ENCODE measurements around the gene LSS. TPM values are rescaled to one million over a fixed set of nuclear protein-coding genes. Genes with fewer than 3 reads are reported as not detected.

LSS gene
- total and polyA plus RNA-seq, 4 donors, result 27.6 to 194 (median 89.3) TPM

DNA sequence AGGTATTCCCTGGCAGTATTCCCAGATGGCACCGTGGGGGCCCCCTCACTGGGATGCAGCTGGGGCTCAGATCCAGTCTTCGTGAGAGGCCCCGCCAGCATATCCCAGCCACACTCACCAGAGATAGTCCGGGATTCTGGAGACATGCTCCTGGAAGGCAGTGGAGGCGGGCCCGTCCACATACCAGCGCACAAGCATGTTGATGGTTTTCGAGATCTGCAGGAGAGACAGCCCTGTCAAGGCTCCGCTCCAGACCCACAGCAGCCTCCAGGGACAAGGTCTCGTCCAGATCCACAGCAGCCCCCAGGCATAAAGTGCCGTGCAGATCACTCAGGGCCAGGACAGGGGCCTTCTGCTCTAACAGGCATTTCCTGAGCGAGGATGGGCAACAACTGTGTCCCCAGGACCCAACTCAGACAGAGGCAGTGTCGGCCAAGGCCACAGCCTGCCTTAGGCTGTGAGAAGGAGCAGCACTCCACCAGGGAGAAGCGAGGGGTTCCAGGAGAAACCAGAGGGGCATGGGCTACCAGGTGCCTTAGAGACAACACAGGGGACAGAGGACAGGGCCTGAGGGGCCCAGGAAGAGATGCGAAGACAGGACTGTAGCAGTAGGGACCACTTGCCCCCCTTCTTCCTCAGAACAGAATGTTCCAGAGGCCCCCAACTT is 14.8 kb downstream of the LSS start (continued):
- TF ChIP-seq, protein P1, sequence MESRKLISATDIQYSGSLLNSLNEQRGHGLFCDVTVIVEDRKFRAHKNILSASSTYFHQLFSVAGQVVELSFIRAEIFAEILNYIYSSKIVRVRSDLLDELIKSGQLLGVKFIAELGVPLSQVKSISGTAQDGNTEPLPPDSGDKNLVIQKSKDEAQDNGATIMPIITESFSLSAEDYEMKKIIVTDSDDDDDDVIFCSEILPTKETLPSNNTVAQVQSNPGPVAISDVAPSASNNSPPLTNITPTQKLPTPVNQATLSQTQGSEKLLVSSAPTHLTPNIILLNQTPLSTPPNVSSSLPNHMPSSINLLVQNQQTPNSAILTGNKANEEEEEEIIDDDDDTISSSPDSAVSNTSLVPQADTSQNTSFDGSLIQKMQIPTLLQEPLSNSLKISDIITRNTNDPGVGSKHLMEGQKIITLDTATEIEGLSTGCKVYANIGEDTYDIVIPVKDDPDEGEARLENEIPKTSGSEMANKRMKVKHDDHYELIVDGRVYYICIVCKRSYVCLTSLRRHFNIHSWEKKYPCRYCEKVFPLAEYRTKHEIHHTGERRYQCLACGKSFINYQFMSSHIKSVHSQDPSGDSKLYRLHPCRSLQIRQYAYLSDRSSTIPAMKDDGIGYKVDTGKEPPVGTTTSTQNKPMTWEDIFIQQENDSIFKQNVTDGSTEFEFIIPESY (IDR thresholded peaks at IDR 0.05), result no peak
- TF ChIP-seq, protein P2, sequence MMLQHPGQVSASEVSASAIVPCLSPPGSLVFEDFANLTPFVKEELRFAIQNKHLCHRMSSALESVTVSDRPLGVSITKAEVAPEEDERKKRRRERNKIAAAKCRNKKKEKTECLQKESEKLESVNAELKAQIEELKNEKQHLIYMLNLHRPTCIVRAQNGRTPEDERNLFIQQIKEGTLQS (IDR thresholded peaks at IDR 0.05), result no peak
- TF ChIP-seq GABPA (IDR thresholded peaks at IDR 0.05 in 1 of 2, conservative IDR thresholded peaks at IDR 0.05 in 1 of 2) (no peak), FOXA1 (IDR thresholded peaks at IDR 0.05) (no peak), JUND (IDR thresholded peaks at IDR 0.05) (no peak), TAF1 (conservative IDR thresholded peaks at IDR 0.05) (no peak)

DNA sequence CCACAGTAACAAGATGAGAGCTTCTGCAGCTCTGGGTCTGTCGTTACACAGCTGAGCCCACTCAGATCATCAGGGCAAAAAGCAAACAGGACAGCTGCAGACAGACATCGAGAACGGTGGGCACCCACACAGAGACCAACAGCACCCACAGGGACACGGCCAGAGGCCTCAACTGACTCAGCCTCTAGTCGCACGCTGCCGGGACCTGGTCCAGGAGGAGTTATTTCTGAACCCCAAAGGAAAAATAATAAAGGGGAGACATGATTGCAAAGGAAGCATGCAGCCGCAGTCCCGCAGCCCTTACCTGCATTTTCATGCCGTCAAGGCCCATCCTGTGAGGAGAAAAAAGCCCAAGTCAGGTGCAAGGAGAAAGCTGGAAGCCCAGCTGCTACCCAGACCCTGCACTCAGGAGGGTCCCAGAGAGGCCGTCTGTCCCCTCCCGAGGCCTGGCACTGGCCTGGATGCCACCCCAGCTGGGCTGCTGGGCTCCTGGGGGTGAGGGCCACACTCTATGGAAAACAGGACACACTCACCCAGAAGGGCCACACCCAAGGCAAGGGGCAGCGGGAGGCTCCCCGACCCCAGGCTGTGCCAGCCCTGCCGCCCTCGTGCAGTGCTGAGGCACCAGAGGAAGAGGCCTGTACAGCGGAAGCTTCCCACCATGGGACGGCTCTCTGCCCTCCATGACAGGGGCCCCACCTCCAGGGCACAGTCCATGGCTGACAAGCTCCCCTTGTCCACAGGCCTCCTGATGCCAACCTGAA is 15.7 kb downstream of the LSS start:
- peaks cover 19 to 83% (median 35%) of the 10 kb centered on the region in 4 donors for H3K36me3 ChIP-seq (ENCODE audit: control insufficient read depth in 4 of 4, insufficient read depth in 3 of 4, low read depth in 1 of 4, low read length in 3 of 4)
- TF ChIP-seq, protein P1 (IDR thresholded peaks at IDR 0.05), result no peak
- TF ChIP-seq, protein P2 (IDR thresholded peaks at IDR 0.05), result no peak
- TF ChIP-seq TAF1 (conservative IDR thresholded peaks at IDR 0.05) (no peak), NR2F2 (IDR thresholded peaks at IDR 0.05) (no peak), SP1 (IDR thresholded peaks at IDR 0.05) (no peak), YY1 (IDR thresholded peaks at IDR 0.05) (no peak), EGR1 (IDR thresholded peaks at IDR 0.05; ENCODE audit: low read depth in 2 of 2) (no peak), RXRA (IDR thresholded peaks at IDR 0.05) (no peak), GABPA (IDR thresholded peaks at IDR 0.05 in 1 of 2, conservative IDR thresholded peaks at IDR 0.05 in 1 of 2) (no peak), HNF4A (conservative IDR thresholded peaks at IDR 0.05) (no peak), FOXA2 (IDR thresholded peaks at IDR 0.05) (no peak)
- TF ChIP-seq, protein P3, sequence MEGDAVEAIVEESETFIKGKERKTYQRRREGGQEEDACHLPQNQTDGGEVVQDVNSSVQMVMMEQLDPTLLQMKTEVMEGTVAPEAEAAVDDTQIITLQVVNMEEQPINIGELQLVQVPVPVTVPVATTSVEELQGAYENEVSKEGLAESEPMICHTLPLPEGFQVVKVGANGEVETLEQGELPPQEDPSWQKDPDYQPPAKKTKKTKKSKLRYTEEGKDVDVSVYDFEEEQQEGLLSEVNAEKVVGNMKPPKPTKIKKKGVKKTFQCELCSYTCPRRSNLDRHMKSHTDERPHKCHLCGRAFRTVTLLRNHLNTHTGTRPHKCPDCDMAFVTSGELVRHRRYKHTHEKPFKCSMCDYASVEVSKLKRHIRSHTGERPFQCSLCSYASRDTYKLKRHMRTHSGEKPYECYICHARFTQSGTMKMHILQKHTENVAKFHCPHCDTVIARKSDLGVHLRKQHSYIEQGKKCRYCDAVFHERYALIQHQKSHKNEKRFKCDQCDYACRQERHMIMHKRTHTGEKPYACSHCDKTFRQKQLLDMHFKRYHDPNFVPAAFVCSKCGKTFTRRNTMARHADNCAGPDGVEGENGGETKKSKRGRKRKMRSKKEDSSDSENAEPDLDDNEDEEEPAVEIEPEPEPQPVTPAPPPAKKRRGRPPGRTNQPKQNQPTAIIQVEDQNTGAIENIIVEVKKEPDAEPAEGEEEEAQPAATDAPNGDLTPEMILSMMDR (IDR thresholded peaks at IDR 0.05; ENCODE audit: low read depth, low read length, missing input control), result no peak
- TF ChIP-seq, protein P4, sequence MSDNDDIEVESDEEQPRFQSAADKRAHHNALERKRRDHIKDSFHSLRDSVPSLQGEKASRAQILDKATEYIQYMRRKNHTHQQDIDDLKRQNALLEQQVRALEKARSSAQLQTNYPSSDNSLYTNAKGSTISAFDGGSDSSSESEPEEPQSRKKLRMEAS (IDR thresholded peaks at IDR 0.05), result no peak

More for the DNA sequence above, 15.7 kb downstream of the LSS start:
- Histone ChIP-seq H3K9ac (ENCODE audit: low read depth in 1 of 2, low read length in 2 of 2) (no peak overlapping the region), H3K4me3 (ENCODE audit: low read depth in 1 of 3, low read length in 3 of 3) (no peak overlapping the region), H3K27me3 (ENCODE audit: control insufficient read depth in 4 of 4, insufficient read depth in 4 of 4, low read length in 3 of 4) (no peaks in the 10 kb centered on the region), H3K9me3 (ENCODE audit: control insufficient read depth in 4 of 4, low read length in 3 of 4) (no peaks in the 10 kb centered on the region), H3K27ac (ENCODE audit: low read depth in 1 of 2, low read length in 2 of 2) (no peak overlapping the region), H3K4me1 (ENCODE audit: control insufficient read depth in 4 of 4, insufficient read depth in 4 of 4, low read length in 3 of 4) (no peaks in the 10 kb centered on the region)
- DNase-seq (ENCODE audit: low spot score), result no peak
- 95% methylated on average over 18 of the region's 18 CpGs for WGBS
